HCT116 (cell line): ENCODE data around the gene RPS6KA2. TPM values are rescaled to one million over a fixed set of nuclear protein-coding genes. Genes with fewer than 3 reads are reported as not detected.

Experiments used
- ATAC-seq: fragments of 200-7000 bp; cut with Tn5 transposase; 2 replicates; pipeline ENCODE4 v1.9.1; 2020; ENCODE audit warnings: mild to moderate bottlenecking, moderate library complexity
- BruUV-seq: library from RNA; stranded (reverse); fragments of 400-500 nt; replicated peaks from 2 replicates; lab custom pipeline; 2021; lab: Mats Ljungman, UMichigan
- CTCF ChIA-PET: fragments of 300-600 bp; sonication (Branson Sonifier 250); formaldehyde crosslinking; loops from one replicate; lab custom pipeline; 2021; ENCODE audit warnings: antibody characterized with exemption; lab: Charles Lee
- POLR2A ChIA-PET: fragments of 300-600, 350-600 bp; sonication (Branson Sonifier 250); formaldehyde crosslinking; loops from one replicate; lab custom pipeline; 2021; ENCODE audit warnings: antibody characterized with exemption; lab: Charles Lee
- RAD21 ChIA-PET, 2 experiments: fragments of 300-600 bp; sonication (Branson Sonifier 250); formaldehyde crosslinking; loops; one replicate each; lab custom pipeline; 2023; ENCODE audit warnings: low total read pairs in 2 of 2; ENCODE audit not compliant: uncharacterized antibody in 2 of 2, unreplicated experiment in 2 of 2, low non-redundant PET in 1 of 2; lab: Charles Lee
- DNase-seq: peaks from one replicate; pipeline ENCODE4 v3.0.0-alpha.2; 2010; ENCODE audit warnings: low read depth, low spot score
- H2AFZ ChIP-seq: fragments of 200-600 bp; shearing (Covaris generic), sonication (generic); 2 replicates; pipeline ENCODE4 v1.6.1; 2017; ENCODE audit warnings: low read depth, mixed run types, mixed read lengths, antibody characterized with exemption, low read length; ENCODE audit not compliant: poor library complexity, severe bottlenecking
- H3K27ac ChIP-seq: 2 replicates; pipeline ENCODE4 v1.5.1; 2012; ENCODE audit warnings: low read depth, low read length
- H3K27me3 ChIP-seq: fragments of 200-600 bp; sonication (generic); 2 replicates; pipeline ENCODE4 v1.6.1; 2016; ENCODE audit warnings: mixed run types, low read length, mixed read lengths; ENCODE audit not compliant: insufficient read depth
- H3K36me3 ChIP-seq, 2 experiments: fragments of 200-500 bp in 1 of 2; fragments of 200-600 bp in 1 of 2; sonication (Bioruptor generic) in 1 of 2; sonication (generic) in 1 of 2; 2 replicates each; pipeline versions ENCODE4 v1.5.1 to v1.6.1; 2014 to 2016; ENCODE audit warnings: low read length in 2 of 2, inconsistent platforms in 1 of 2, mixed read lengths in 1 of 2, mixed run types in 1 of 2; ENCODE audit not compliant: insufficient read depth in 2 of 2, control insufficient read depth in 1 of 2
- H3K4me1 ChIP-seq, 2 experiments: fragments of 200-600 bp in 1 of 2; sonication (generic) in 1 of 2; 2 replicates each; pipeline versions ENCODE4 v1.5.1 to v1.6.1; 2012 to 2017; ENCODE audit warnings: low read length in 2 of 2, inconsistent platforms in 1 of 2, mild to moderate bottlenecking in 1 of 2, mixed read lengths in 1 of 2, mixed run types in 1 of 2, moderate library complexity in 1 of 2; ENCODE audit not compliant: insufficient read depth in 2 of 2, control insufficient read depth in 1 of 2
- H3K4me2 ChIP-seq: fragments of 200-600 bp; sonication (generic); 2 replicates; pipeline ENCODE4 v1.6.1; 2017; ENCODE audit warnings: mixed run types, low read length, mixed read lengths
- H3K4me3 ChIP-seq, 2 experiments: fragments of 200-600 bp in 1 of 2; sonication (generic) in 1 of 2; replicated peaks in 1 of 2; 2 replicates each; pipeline ENCODE4 v1.5.1; 2011 to 2016; ENCODE audit warnings: low read length in 2 of 2, control low read depth in 1 of 2, low read depth in 1 of 2, mild to moderate bottlenecking in 1 of 2, mixed read lengths in 1 of 2, mixed run types in 1 of 2
- H3K79me2 ChIP-seq: fragments of 200-600 bp; sonication (generic); 2 replicates; pipeline ENCODE4 v1.6.1; 2017; ENCODE audit warnings: mild to moderate bottlenecking, mixed run types, low read length, moderate library complexity, mixed read lengths; ENCODE audit not compliant: insufficient read depth
- H3K9ac ChIP-seq: fragments of 200-600 bp; sonication (generic); 2 replicates; pipeline ENCODE4 v1.6.1; 2016; ENCODE audit warnings: low read length, mixed read lengths
- H3K9me2 ChIP-seq: fragments of 200-600 bp; sonication (generic), shearing (Covaris generic); 2 replicates; pipeline ENCODE4 v1.6.1; 2017; ENCODE audit warnings: mixed run types, mild to moderate bottlenecking, moderate library complexity; ENCODE audit not compliant: insufficient read depth
- H3K9me3 ChIP-seq, 2 experiments: fragments of 200-500 bp in 1 of 2; fragments of 200-600 bp in 1 of 2; sonication (Bioruptor generic) in 1 of 2; sonication (generic) in 1 of 2; 2 replicates each; pipeline ENCODE4 v1.6.1; 2014 to 2017; ENCODE audit warnings: low read length in 2 of 2, mixed read lengths in 2 of 2, inconsistent platforms in 1 of 2, low read depth in 1 of 2, mild to moderate bottlenecking in 1 of 2, mixed run types in 1 of 2, moderate library complexity in 1 of 2; ENCODE audit not compliant: control insufficient read depth in 1 of 2, insufficient read depth in 1 of 2
- H4K20me1 ChIP-seq: fragments of 200-600 bp; sonication (generic), shearing (Covaris generic); 2 replicates; pipeline ENCODE4 v1.6.1; 2017; ENCODE audit warnings: mixed run types, mild to moderate bottlenecking, moderate library complexity; ENCODE audit not compliant: insufficient read depth
- ATF3 ChIP-seq: IDR thresholded peaks from 2 replicates; pipeline ENCODE4 v1.6.1; 2012
- CBX3 ChIP-seq: IDR thresholded peaks from 2 replicates; pipeline ENCODE4 v1.6.1; 2012; ENCODE audit warnings: low read depth
- CTCF ChIP-seq, 3 experiments: fragments of 200-600 bp in 1 of 3; sonication (generic) in 1 of 3; IDR thresholded peaks in 2 of 3; conservative IDR thresholded peaks in 1 of 3; 2 replicates each; pipeline ENCODE4 v1.5.1; 2012 to 2017; ENCODE audit warnings: low read depth in 2 of 3, low read length in 2 of 3, antibody characterized with exemption in 1 of 3, borderline replicate concordance in 1 of 3, control low read depth in 1 of 3, mild to moderate bottlenecking in 1 of 3, mixed read lengths in 1 of 3, mixed run types in 1 of 3, moderate library complexity in 1 of 3; ENCODE audit not compliant: insufficient read depth in 1 of 3
- EGR1 ChIP-seq: IDR thresholded peaks from 2 replicates; pipeline ENCODE4 v1.6.1; 2012; ENCODE audit warnings: low read depth
- EZH2 ChIP-seq: fragments of 200-600 bp; sonication (generic); IDR thresholded peaks from 2 replicates; pipeline ENCODE4 v1.6.1; 2017; ENCODE audit warnings: antibody characterized with exemption, mixed run types
- JUND ChIP-seq: IDR thresholded peaks from 2 replicates; pipeline ENCODE4 v1.6.1; 2012
- MAX ChIP-seq: IDR thresholded peaks from 2 replicates; pipeline ENCODE4 v1.6.1; 2012
- RAD21 ChIP-seq: IDR thresholded peaks from 2 replicates; pipeline ENCODE4 v1.6.1; 2012; ENCODE audit warnings: low read depth, mild to moderate bottlenecking
- REST ChIP-seq: IDR thresholded peaks from 2 replicates; pipeline ENCODE4 v1.6.1; 2012; ENCODE audit warnings: low read depth
- SIN3A ChIP-seq: IDR thresholded peaks from 2 replicates; pipeline ENCODE4 v1.6.1; 2012; ENCODE audit warnings: low read depth
- YY1 ChIP-seq: IDR thresholded peaks from 2 replicates; pipeline ENCODE4 v1.6.1; 2011; ENCODE audit warnings: low read length, low read depth, moderate library complexity, mild to moderate bottlenecking; ENCODE audit not compliant: insufficient replicate concordance; ENCODE audit errors: extremely low read depth
- ZNF274 ChIP-seq: fragments of 200-500 bp; sonication (Bioruptor generic); IDR thresholded peaks from 2 replicates; pipeline ENCODE4 v1.6.1; 2014; ENCODE audit warnings: mild to moderate bottlenecking, low read depth, low read length, inconsistent platforms
- intact Hi-C: fragments of 100-400 bp; cut with micrococcal nuclease; formaldehyde crosslinking; loops from 2 replicates; pipeline ENCODE4 v1.10.0; 2022
- total RNA-seq: library from RNA; stranded (reverse); gene quantifications from one replicate; pipeline ENCODE4 v1.2.1, GENCODE V29; 2021; ENCODE audit not compliant: unreplicated experiment

Gene RPS6KA2
- total RNA-seq, 1 experiment from 2014 or later, result 8.5 TPM

GRCh38 chr6:166381733-166382499 lies 245.1 kb downstream of the RPS6KA2 start:
- POLR2A ChIA-PET, result no interaction called here
- Histone ChIP-seq H3K79me2 (no peaks in the 10 kb centered on the region), H3K4me1 (peaks cover 4 to 17% of the 10 kb centered on the region in 2 experiments; a peak in 3 of 4 replicates), H3K9me2 (no peaks in the 10 kb centered on the region), H3K9ac (peak overlapping the region; percentile 59), H2AFZ (peak overlapping the region; percentile 90), H3K36me3 (no peaks in the 10 kb centered on the region), H3K27ac (peak overlapping the region; percentile 15; the same call in 1 of the 2 replicates), H3K4me3 (peak overlapping the region; percentile 69 to 70), H3K4me2 (peak overlapping the region; percentile 100), H3K27me3 (no peaks in the 10 kb centered on the region), H3K9me3 (no peaks in the 10 kb centered on the region), H4K20me1 (no peaks in the 10 kb centered on the region)
- CTCF ChIA-PET, result interaction anchor here (0.6 to 1.5 kb wide), 8 partner anchors 10 to 101 kb away, joined by 3 to 8 read pairs (median 4); no protein-coding TSS in a partner anchor
- RAD21 ChIA-PET, result interaction anchor here in 1 of 2 experiments (0.7 kb wide), 1 partner anchor 86 kb away, joined by 3 read pairs; no protein-coding TSS in a partner anchor
- peak; percentile 67 for ATAC-seq
- no TSS peak for BruUV-seq
- peak; percentile 45 for DNase-seq
- peak; percentile 10 for TF ChIP-seq YY1
- TF ChIP-seq RAD21, result peak; percentile 55
- TF ChIP-seq ATF3, result no peak
- TF ChIP-seq JUND, result no peak
- peak; percentile 86 for TF ChIP-seq SIN3A
- no peak for TF ChIP-seq ZNF274
- no peak for TF ChIP-seq REST
- TF ChIP-seq CTCF (IDR thresholded peaks at IDR 0.05 in 2 of 3, conservative IDR thresholded peaks at IDR 0.05 in 1 of 3; ENCODE audit: borderline replicate concordance in 1 of 3, insufficient read depth in 1 of 3, low read depth in 2 of 3, low read length in 2 of 3), result peak; percentile 74 to 91 (median 81)
- no peak for TF ChIP-seq EGR1
- peak; percentile 83 for TF ChIP-seq MAX
- TF ChIP-seq CBX3, result peak; percentile 86
- no peak for TF ChIP-seq EZH2
- intact Hi-C loops, result loop anchor here (2.0 to 5.0 kb wide), 2 partner anchors 69 to 105 kb away; no protein-coding TSS in a partner anchor
